Upper lobe of left lung (tissue), 4 donors: ENCODE results near the gene NUP210L.

ENCODE experiments used
- EP300 ChIP-seq, 4 donors: sonication (generic); formaldehyde crosslinking; IDR thresholded peaks; one replicate each; pipeline ENCODE4 v1.5.1; 2017; ENCODE audit warnings: antibody characterized with exemption in 4 of 4, control low read depth in 2 of 4
- POLR2A ChIP-seq, 4 donors: fragments of 450-650 bp; IDR thresholded peaks; one replicate each; pipeline ENCODE4 v1.5.1; 2016 to 2017; ENCODE audit warnings: antibody characterized with exemption in 4 of 4, mild to moderate bottlenecking in 2 of 4
- TF ChIP-seq, protein P1 (sequence below), 6 experiments: fragments of 450-650 bp in 4 of 6; fragments of 200-600 bp in 2 of 6; sonication (generic) in 2 of 6; IDR thresholded peaks; one replicate each; pipeline ENCODE4 v1.5.1; 2016 to 2019; ENCODE audit warnings: antibody characterized with exemption in 6 of 6

DNA sequence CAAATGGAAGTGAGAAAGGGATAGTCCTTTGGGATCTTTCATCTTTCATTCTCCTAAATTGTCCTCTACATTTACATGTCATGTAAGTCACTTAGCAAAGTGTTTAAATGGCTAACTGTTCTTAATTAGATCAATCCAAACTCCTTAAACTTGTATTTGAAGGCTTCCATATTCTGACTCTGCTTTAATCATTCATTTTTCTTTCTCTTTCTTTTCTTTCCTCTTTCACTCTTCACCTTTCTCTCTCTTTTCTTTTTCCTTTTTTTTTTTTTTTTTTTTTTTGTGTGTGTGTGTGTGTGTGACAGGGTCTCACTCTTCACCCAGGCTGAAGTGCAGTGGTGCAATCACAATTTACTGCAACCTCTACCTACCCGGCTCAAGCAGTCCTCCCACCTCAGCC lies 92.6 kb downstream of the NUP210L start:
- TF ChIP-seq EP300 (IDR thresholded peaks at IDR 0.05): no peak
- TF ChIP-seq, protein P1, sequence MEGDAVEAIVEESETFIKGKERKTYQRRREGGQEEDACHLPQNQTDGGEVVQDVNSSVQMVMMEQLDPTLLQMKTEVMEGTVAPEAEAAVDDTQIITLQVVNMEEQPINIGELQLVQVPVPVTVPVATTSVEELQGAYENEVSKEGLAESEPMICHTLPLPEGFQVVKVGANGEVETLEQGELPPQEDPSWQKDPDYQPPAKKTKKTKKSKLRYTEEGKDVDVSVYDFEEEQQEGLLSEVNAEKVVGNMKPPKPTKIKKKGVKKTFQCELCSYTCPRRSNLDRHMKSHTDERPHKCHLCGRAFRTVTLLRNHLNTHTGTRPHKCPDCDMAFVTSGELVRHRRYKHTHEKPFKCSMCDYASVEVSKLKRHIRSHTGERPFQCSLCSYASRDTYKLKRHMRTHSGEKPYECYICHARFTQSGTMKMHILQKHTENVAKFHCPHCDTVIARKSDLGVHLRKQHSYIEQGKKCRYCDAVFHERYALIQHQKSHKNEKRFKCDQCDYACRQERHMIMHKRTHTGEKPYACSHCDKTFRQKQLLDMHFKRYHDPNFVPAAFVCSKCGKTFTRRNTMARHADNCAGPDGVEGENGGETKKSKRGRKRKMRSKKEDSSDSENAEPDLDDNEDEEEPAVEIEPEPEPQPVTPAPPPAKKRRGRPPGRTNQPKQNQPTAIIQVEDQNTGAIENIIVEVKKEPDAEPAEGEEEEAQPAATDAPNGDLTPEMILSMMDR (IDR thresholded peaks at IDR 0.05): no peak
- no peak for TF ChIP-seq POLR2A (IDR thresholded peaks at IDR 0.05)
